GM12891 (cell line): ENCODE results near the gene NTPCR.

Experiments
- POLR2A ChIP-seq: IDR thresholded peaks from 2 replicates; pipeline ENCODE4 v1.6.1; 2011; ENCODE audit warnings: low read depth, low read length, control low read depth
- POLR2AphosphoS5 ChIP-seq: IDR thresholded peaks from 2 replicates; pipeline ENCODE4 v1.6.1; 2011; ENCODE audit warnings: low read depth, low read length, control low read depth
- POU2F2 ChIP-seq: IDR thresholded peaks from 2 replicates; pipeline ENCODE4 v1.6.1; 2011; ENCODE audit warnings: low read depth, mild to moderate bottlenecking, control low read depth, low read length, moderate library complexity
- SPI1 ChIP-seq: IDR thresholded peaks from 2 replicates; pipeline ENCODE4 v1.6.1; 2011; ENCODE audit warnings: low read depth, low read length, control low read depth
- TAF1 ChIP-seq: IDR thresholded peaks from 2 replicates; pipeline ENCODE4 v1.6.1; 2011; ENCODE audit warnings: low read depth, low read length, control low read depth

DNA sequence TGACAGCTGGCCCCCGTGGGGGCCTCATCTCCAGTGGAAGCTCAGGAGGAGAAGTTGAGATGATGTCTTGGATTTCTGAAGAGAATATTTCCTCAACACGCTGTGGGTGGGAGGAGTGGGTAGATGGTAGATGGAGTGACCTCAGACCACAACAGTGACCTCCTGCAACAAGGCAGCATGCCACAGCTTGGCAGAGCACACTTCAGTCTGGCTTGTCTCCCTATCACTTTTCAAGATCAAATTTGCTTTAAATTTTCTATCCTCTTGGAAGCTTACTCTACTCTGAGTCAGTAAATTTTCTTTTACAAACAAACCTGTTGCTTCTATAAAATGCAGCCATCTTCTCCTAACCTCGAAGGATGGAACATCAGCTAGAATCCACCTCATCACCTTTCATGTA, 59.7 kb downstream of the NTPCR start:
- TF ChIP-seq POLR2AphosphoS5 (no peak), POLR2A (no peak), TAF1 (no peak), POU2F2 (no peak), SPI1 (no peak)
